GM19238 (cell line): ENCODE results near the gene DHX15.

ENCODE experiments used
- DNase-seq: peaks from one replicate; pipeline ENCODE4 v3.0.0; 2011; ENCODE audit warnings: low spot score; ENCODE audit not compliant: insufficient read length

The DHX15 gene

DNA sequence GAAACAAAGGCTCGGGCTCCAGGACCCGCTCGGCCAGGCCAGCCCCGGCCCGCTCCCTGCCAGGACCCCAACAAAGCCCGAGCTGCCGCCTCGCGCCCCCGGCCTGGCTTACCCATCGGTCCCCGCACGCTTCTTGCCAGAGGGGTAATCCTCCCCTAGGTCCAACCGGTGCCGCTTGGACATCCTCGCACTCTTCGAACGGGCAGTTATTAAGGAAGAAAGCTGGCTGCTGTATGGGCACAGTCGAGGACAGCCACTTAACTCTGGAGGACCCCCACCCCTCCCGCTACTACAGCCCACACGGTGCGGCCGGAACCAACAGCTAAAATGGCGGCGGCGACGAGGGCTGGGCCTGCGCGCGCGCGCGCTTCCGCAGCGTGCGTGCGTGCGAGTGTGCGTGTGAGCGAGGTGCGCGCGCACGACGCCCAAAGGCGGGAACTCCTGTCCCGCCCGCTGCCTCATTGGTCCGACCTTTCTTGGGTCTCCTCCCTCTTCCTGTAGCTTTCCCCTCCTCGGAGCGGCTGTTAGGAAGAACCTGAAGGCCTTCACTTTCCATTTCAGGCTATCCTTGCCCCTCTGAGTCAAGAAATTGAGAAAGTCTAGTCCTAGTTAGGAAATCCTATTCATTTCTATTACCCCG, at the start of gene DHX15:
DHX15 (minus strand) TSS at position 344 of the 640 bp plus-strand sequence; CDS start at position 183, 161 bp downstream.
- DNase-seq = peak; percentile 77

DNA sequence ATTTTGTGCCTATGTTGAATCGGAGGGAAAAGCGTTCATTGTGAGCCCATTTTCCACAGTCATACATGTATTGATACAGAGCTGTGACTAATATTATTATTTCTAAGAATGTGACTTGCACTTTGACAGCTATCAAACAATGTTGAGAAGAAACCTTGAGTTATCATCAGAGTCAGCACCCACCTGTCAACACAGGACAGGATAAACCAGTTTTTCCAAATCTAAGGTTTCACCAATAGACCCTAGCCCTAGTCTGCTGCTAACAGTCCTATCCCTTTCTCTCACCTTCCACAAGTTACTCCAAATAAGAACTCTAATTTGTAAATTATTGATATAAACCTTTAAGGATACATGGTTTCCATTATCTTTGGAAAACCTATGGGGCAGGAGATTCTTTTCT, 47.7 kb upstream of the DHX15 start:
- no peak for DNase-seq

DNA sequence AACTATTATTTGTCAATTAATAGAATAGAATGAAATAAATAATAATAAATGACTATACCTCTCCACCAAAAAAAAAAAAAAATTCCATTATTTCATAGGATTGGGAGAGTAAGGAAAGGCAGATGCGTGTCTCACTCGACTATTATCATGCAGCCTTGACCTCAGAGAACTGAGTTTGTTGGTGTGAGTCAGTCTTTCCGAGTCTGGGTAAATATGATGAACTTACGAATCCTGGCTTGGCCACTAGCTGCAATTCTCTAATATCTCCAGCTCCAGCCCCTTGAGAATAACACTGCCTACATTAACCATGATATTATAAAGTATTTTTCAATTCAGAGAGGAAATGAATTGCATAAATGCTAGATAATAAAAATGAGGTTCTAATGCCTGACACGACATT, 46.6 kb upstream of the DHX15 start:
- DNase-seq = no peak

DNA sequence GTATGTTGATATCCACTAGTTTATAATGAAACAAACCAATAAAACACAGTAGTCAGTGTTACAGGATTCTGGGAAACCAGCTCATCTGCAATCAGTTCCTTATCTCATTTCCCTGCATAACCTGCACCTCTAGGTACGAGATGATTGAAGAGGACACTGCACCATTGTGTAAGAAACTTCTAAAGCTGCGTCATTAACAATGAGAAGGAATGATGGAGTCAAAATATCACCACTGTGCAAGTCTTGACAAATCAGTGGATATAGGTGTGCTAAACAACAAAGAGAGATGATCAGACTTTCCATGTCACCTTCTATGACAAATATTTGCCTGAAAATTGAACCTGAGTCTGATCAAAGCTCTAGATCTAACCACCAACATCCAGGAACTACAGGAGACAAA, 40.7 kb upstream of the DHX15 start:
- DNase-seq = no peak

DNA sequence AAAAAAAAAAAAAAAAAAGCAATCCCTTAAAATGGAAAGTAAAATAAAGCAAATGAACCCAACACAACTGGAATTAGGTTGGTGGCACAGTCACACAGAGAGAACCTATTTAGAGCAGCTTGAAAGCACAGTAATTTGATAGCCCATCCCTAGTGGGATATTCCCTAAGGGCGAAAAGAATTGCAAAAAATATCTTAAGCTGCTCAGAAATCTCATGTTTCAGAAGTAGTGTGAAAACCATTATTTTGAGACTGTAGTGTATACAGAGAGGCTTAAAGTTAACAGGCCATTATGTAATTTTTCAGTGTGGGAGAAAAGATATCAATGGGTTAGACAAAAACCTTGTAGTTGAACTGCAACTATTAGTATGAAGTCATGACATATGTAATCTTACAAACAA, 40.0 kb upstream of the DHX15 start:
- no peak for DNase-seq

DNA sequence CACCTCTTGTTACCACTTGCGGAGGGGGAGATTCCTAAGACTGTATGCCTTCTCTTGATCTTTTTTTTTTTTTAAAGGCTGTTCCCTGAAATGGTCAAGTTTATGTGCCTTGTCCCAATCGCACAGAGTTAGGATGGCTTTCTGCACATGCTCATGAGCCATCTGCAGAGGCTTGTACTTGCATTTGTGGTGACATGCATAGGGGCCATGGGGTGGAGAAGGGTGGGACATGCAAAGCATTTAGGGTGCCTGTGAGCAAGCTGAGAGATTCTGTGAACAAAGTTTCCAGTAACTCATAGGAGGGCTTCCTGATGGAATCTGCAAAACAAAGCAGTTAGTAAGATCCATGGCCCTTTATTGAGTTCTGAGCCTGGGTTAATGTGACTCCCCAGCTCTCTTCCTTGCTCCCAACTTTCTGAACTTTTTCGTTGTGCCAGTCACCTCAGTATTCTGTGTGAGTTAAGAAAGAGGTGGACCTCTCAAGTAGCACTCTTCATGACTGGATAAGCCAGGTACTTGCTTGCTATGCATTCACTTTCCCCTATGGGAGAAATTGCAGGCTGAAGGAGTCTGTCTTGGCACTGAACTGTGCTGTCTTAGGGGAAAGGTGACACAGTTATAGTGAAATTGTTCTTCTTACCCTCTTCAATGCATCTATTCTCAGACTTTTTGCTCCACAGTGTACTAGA, 37.9 kb upstream of the DHX15 start:
- DNase-seq = no peak

DNA sequence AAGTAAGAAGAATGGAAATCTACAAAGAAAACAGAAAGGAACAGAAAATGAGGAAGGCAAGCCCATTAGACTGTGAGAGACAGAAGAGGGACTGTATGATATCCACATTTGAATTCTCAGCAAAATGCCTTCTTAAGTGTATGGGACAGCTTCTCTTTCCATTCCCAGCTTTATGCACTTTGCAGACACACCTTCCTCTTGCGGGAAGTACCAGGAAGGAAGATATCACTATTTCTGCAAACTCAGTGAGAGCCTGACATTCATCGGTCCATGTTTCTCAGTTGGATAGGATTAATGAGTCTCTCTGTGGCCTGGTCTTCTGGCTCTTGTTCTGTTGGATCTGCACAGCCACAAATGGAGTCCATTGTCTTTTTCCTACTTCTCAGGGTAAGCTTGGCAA, 31.6 kb upstream of the DHX15 start:
- DNase-seq = no peak

DNA sequence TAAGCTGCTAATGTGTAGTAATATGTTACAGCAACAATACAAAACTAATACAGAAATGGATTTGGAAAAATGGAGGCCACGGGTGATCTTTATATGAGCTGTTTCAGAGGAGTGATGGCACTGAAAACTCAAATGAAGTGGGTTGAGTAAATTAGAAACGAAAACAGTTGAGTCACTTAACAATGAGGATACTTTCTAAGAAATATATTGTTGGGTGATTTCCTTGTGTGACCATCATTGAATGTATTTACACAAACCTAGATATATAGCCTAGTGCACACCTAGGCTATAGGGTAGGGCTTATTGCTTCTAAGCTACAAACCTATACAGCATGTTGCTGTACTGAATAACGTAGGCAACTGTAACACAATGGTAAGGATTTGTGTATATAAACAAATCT, 30.5 kb upstream of the DHX15 start:
- no peak for DNase-seq

DNA sequence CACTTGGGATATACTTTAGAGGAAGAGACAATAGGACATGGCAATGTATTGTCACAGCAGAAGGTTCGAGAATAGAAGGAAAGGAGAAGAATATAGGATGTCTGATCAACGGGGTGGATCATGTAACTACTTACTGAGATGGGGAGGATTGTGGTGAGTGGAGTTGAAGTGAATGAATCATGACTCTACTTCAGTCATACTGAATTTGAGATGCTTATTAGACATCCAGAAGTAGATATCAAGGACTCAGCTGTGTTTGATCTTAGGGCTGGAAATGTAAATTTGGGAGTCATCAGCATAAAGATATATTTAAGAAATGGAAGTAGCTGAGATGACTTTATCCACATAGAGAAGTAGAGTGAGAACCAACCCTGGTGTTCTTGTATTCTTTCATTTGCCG, 29.1 kb upstream of the DHX15 start:
- DNase-seq = no peak

DNA sequence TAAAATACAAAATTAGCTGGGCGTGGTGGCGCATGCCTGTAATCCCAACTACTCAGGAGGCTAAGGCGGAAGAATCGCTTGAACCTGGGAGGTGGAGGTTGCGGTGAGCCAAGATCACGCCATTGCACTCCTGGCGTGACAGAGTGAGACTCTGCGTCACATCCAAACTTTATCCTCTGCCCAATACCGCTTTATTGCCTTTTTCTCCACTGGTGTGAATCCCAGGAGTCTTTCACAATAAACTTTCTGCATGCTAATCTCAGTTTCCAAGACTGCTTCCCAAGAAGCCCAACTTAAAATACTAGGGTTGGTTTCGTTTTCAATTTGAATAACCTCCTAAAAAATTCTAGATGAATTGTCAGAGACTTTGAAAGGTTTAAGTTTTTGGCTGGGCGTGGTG, 27.2 kb upstream of the DHX15 start:
- no peak for DNase-seq

DNA sequence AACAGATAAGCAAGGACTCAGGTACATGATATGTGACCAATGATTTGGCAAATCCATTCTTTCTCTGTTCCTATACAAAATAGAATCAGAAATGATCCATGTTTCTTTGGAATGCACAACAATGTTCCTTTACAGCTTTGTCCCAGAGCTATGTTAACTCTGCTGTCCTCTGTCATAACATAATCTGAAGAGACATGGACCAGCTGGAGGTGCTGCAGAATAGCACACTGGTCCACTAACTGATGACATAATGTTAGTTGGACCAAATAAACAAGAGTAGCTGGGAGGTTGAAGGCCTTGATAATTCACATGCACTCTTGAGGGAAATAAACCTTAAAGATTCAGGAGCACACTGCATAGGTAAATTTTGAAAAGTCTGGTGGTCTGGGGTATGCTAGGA, 23.0 kb upstream of the DHX15 start:
- DNase-seq = no peak

DNA sequence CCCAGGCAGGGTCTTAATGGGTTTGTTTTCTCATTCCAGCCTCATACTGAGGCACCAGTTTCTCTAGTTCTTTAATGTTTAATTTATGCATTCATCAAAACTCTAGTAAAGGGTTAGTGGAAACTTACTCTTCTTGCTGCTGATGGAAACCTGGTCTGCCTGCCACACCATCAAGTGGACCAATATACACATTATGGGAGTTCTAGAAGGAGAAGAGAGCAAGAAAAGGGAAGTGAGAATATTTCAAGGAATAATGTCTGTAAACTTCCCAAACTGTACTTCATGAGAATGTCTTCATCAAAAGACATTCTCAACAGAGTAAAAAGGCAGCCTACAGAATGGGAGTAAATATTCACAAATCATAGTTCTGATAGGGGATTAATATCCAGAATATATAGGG, 20.9 kb upstream of the DHX15 start:
- DNase-seq = no peak

DNA sequence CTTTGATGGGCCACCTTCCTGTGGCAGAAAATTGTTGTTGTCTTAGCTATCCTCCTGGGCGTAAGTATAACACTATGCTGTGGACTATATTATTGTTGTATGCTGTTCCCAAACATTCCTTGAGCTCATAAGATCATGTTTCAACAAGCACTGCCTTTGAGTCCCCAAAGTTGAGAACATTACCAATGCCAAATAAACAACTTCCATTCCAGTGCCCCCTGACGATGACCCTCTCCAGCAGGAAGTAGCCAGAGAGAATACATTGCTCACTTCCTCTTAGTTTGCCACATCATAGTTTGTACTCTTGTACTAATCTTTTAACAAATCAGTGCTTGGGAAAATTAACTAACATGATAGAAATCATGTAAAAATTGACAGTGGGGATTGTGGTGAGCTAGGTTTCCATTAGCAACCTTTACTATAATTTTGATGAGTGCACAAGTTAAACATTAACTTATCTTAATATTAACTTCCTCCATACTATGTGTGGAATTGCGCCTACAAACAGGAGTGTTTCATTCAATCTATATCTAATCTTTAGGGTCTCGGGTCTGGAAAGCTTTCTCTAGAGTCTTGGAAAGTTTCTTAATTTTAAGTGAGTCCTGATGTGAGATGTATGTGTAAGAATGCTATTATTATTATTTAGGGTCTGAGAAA, 20.3 kb upstream of the DHX15 start:
- DNase-seq = no peak

DNA sequence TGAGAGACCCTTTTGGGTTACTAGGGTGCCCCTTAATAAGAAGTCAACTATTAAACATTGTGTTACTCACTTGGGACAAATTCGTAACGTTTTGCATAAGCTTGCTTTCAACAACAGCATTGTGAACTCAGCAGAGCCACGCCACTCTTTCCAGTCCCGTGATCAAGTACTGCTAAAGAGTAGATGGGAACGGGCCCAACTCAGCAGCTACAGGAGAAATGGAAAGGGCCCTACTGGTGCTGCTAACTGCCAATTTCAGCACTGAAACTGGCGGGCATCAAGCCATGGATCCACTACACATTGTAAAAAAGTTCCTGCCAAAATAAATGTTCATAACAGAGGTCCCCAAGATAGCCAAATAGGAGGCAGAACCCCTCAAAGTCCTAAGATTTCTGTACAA, 19.0 kb upstream of the DHX15 start:
- no peak for DNase-seq

DNA sequence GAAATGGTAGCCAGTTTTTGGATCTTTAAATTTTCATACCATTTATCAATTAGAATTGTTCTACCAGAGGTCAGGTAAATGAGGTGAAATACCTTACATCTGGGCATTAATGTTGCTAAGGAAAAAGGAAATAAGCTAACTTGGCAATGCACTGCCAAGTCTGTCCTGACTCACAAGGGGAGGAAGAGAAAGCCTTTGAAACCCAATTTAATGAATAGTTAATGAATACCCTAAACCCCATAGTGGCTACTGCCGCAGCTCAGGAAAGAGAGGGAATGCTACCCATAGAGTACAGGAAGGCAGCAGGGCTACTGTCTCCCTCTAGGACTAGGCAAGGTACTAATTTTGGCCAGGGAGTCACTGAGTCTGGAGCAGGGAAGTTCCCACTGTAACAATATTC, 16.8 kb upstream of the DHX15 start:
- DNase-seq = no peak

DNA sequence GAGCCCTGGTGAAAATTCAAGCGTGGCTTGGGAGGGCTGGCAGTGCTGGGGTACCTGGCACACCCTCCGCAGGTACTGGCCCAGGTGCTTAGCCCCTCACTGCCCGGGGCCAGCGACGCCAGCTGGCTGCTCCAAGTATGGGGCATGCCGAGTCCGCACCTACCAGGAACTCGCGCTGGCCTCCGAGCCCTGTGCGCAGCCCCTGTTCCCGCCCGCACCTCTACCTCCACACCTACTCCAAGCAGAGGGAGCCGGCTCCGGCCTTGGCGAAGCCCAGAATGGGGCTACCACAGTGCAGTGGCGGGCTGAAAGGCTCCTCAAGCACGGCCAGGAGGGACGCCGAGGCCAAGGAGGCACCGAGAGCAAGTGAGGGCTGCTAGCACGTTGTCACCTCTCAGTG, 14.9 kb upstream of the DHX15 start:
- no peak for DNase-seq

DNA sequence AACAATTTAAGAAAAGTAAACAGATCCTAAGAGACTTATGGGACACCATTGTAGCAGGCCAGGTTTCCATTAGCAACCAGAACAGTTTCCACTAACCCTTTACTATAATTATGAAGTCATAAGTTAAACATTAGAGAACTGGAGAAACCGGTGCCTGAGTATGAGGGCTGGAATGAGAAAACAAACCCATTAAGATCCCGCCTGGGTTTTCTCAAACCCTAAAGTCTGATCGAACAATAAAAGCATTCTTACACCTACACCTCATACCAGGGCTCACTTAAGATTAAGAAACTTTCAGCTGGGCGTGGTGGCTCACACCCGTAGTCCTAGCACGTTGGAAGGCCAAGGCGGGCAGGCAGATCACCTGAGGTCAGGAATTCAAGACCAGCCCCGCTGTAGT, 13.7 kb upstream of the DHX15 start:
- no peak for DNase-seq

DNA sequence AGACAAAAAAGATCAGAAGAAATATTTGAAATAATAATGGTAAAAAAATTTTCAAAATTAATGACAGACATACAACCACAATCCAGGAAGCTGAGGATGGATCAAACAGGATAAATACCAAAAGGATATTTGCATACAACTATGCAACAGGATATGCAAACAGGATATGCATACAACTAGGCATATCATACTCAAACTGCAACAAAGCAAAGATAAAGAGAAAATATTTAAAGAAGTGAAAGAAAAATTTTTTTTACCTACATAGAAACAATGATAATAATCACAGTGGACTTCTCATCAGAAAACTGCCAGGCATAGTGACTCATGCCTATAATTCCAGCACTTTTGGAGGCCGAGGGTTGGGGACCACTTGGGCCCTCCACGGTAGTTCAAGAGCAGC, 11.3 kb upstream of the DHX15 start:
- DNase-seq = no peak

DNA sequence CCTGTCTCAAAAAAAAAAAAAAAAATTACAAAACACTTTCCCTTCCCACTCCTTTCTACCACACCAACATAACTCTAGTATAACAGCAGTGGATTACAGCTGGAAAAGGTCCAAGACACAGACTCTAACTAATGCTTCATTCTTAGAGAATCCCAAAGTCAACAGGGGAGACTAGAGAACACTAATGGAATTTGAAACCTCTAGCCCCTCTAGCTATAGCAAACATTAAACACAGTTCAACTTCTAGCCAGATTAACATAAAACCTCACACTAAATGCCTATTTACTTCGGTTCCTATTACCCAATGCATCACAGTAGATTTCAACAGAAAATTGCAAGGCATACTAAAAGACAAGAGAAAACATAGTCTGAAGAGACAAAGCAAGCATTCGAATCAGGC, 10.5 kb upstream of the DHX15 start:
- no peak for DNase-seq

DNA sequence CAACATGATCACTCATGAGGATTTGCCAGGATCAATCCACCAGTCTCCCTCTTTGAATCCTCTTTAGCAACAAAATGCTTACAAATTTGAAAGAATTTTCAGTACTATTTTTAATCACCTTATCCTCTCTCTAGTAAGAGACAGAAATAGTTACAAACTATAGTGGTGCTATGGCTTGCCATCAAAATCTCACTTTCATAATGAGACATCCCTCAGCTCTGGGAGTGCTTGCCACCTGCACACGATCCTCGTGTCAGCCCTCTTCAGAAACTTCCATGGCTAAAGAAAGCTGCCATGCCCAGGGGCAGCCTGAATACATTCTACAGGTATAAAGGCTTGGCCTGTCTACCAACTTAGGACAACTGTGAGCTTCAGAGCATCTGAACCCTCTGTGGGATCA, 5.1 kb upstream of the DHX15 start:
- DNase-seq = no peak

DNA sequence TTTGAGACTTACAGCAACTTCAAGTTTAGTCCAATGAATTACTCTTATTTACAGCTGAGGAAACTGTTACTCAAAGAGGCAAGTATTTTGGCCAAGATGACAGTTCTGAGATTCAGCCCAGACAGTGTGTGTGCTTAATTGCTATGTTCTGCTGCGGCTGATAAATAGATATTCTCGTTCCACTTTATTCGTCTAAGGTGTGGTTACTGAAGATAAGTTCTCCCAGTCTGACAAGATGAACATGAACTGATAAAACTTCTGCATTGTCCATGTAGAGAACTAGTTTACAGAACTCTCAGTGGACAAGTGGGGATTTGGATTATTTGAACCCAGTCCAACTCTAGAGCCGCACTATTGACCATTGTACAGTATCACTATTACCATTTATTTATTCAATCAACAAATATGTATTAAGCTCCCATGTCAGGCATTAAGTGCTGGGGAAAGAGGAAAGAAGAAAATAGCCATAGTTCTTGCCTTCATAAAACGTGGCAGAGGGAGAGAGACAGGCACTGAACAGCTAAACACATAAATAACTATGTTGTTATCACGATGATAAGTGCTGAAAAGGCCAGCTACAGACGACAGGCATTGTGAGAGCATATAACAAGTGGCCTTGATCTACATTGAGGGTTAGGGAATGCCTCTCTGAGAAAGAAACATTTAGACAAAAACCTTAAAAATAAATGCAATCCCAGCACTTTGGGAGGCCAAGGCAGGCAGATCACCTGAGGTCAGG, 4.0 kb upstream of the DHX15 start:
- no peak for DNase-seq
